SH-SY5Y (cell line): ENCODE data around the gene TGFA.

Experiments used
- GATA2 ChIP-seq: IDR thresholded peaks from 2 replicates; pipeline ENCODE4 v1.6.1; 2011; ENCODE audit warnings: mild to moderate bottlenecking, low read depth, low read length
- GATA3 ChIP-seq: IDR thresholded peaks from 2 replicates; pipeline ENCODE4 v1.6.1; 2011; ENCODE audit warnings: low read depth, mild to moderate bottlenecking, low read length, moderate library complexity

GRCh38 chr2:70471129-70471528 lies 82.5 kb downstream of the TGFA start:
- TF ChIP-seq GATA2 (no peak), GATA3 (no peak)
